HepG2 (cell line): ENCODE measurements around the gene RFTN1. TPM values are rescaled to one million over a fixed set of nuclear protein-coding genes. Genes with fewer than 3 reads are reported as not detected.

Experiments
- ATAC-seq: fragments of 200-7000 bp; cut with Tn5 transposase; 3 replicates; pipeline ENCODE4 v1.9.1; 2020; ENCODE audit warnings: mild to moderate bottlenecking, moderate library complexity
- BruUV-seq: library from RNA; stranded (reverse); fragments of 400-500 nt; replicated peaks from 2 replicates; lab custom pipeline; 2021; lab: Mats Ljungman, UMichigan
- CTCF ChIA-PET: fragments of 300-600 bp; formaldehyde crosslinking; extraction: SDS; loops from one replicate; lab custom pipeline; 2021; ENCODE audit warnings: low total read pairs, inconsistent platforms, low intra/inter-chr PET ratio; lab: Yijun Ruan, JAX
- POLR2A ChIA-PET: fragments of 350-600 bp; sonication (Branson Sonifier 250); formaldehyde crosslinking; loops from one replicate; lab custom pipeline; 2020; ENCODE audit warnings: antibody characterized with exemption, inconsistent platforms; lab: Yijun Ruan, JAX
- DNase-seq: peaks from one replicate; pipeline ENCODE4 v3.0.0-alpha.2; 2015; ENCODE audit warnings: low spot score
- FAIRE-seq: peaks from 3 replicates; lab custom pipeline; 2011; peaks lifted over from hg19 to GRCh38; lab: Jason Lieb, UNC
- H2AFZ ChIP-seq: one replicate; pipeline ENCODE4 v1.6.1; 2011; ENCODE audit warnings: low read length, inconsistent platforms
- H3K27ac ChIP-seq: fragments of 300-600 bp; 3 replicates; pipeline ENCODE4 v1.8.0; 2011; ENCODE audit warnings: mixed run types, mild to moderate bottlenecking, mixed read lengths, low read length, inconsistent platforms; ENCODE audit not compliant: insufficient read depth; ENCODE audit errors: extremely low read length
- H3K27me3 ChIP-seq, 2 experiments: fragments of 200-600 bp in 1 of 2; 2 replicates in 1 of 2; 3 replicates in 1 of 2; pipeline versions ENCODE4 v1.6.0 to v1.8.0; 2011; ENCODE audit warnings: low read length in 2 of 2, mild to moderate bottlenecking in 2 of 2, moderate library complexity in 2 of 2, inconsistent platforms in 1 of 2; ENCODE audit not compliant: insufficient read depth in 2 of 2, control insufficient read depth in 1 of 2
- H3K36me3 ChIP-seq, 2 experiments: fragments of 200-600 bp in 1 of 2; replicated peaks in 1 of 2; 2 replicates in 1 of 2; 3 replicates in 1 of 2; pipeline versions ENCODE4 v1.5.1 to v1.8.0; 2011; ENCODE audit warnings: low read length in 2 of 2, inconsistent platforms in 1 of 2; ENCODE audit not compliant: insufficient read depth in 2 of 2, control insufficient read depth in 1 of 2
- H3K4me1 ChIP-seq: 2 replicates; pipeline ENCODE4 v1.5.1; 2012; ENCODE audit warnings: low read length, inconsistent platforms; ENCODE audit not compliant: insufficient read depth
- H3K4me2 ChIP-seq: 2 replicates; pipeline ENCODE4 v1.6.0; 2011; ENCODE audit warnings: low read depth, low read length, inconsistent platforms
- H3K4me3 ChIP-seq, 3 experiments: fragments of 200-600 bp in 1 of 3; sonication (generic), shearing (Covaris generic) in 1 of 3; replicated peaks in 1 of 3; 2 replicates each; pipeline ENCODE4 v1.5.1; 2011 to 2016; ENCODE audit warnings: low read length in 3 of 3, inconsistent platforms in 2 of 3, low read depth in 2 of 3, mild to moderate bottlenecking in 2 of 3, control low read depth in 1 of 3, mixed read lengths in 1 of 3; ENCODE audit not compliant: insufficient read depth in 1 of 3
- H3K79me2 ChIP-seq: one replicate; pipeline ENCODE4 v1.6.1; 2011; ENCODE audit warnings: low read length, inconsistent platforms; ENCODE audit not compliant: insufficient read depth
- H3K9ac ChIP-seq: 2 replicates; pipeline ENCODE4 v1.6.0; 2011; ENCODE audit warnings: mild to moderate bottlenecking, low read depth, low read length, inconsistent platforms; ENCODE audit not compliant: insufficient read depth
- H3K9me3 ChIP-seq: 2 replicates; pipeline ENCODE4 v1.5.1; 2012; ENCODE audit warnings: mild to moderate bottlenecking, low read length
- H4K20me1 ChIP-seq: 2 replicates; pipeline ENCODE4 v1.6.0; 2011; ENCODE audit warnings: inconsistent platforms, mild to moderate bottlenecking, low read length, moderate library complexity; ENCODE audit not compliant: insufficient read depth
- CHD2 ChIP-seq: IDR thresholded peaks from 2 replicates; pipeline ENCODE4 v1.6.1; 2011; ENCODE audit warnings: low read depth, low read length, improper control_type of control experiment
- EED ChIP-seq: sonication (generic); formaldehyde crosslinking; IDR thresholded peaks from 2 replicates; pipeline ENCODE4 v1.5.0; 2020; ENCODE audit warnings: mild to moderate bottlenecking, missing genetic modification reagents
- TAF1 ChIP-seq: sonication (generic); formaldehyde crosslinking; IDR thresholded peaks from 2 replicates; pipeline ENCODE4 v1.4.0; 2020; ENCODE audit warnings: missing genetic modification reagents
- ZNF841 ChIP-seq: sonication (generic); formaldehyde crosslinking; IDR thresholded peaks from 2 replicates; pipeline ENCODE4 v1.8.1; 2023; ENCODE audit warnings: missing genetic modification reagents, borderline replicate concordance
- WGBS: methylation state at CpG from one replicate; pipeline ENCODE4 v1.1.6; 2017; ENCODE audit warnings: low lambda C conversion rate; 5-methylcytosine and 5-hydroxymethylcytosine counted together
- in situ Hi-C: cut with HindIII; loops from 2 replicates; pipeline ENCODE4 v1.10.0; 2017; ENCODE audit warnings: low pct_unique_long_range_greater_than_20kb; ENCODE audit not compliant: extremely low pct_ligation_motif_present
- intact Hi-C: fragments of 100-400 bp; cut with micrococcal nuclease; formaldehyde crosslinking; loops from one replicate; pipeline ENCODE4 v1.10.0; 2022; ENCODE audit not compliant: unreplicated experiment
- polyA plus RNA-seq, 8 experiments: library from polyadenylated mRNA; depleted of rRNA in 3 of 8; stranded (reverse) in 7 of 8; unstranded in 1 of 8; fragments of >200 nt; fragmentation: Illumina TruSeq in 4 of 8; extraction: Trizol in 4 of 8; gene quantifications; 2 replicates each; pipeline versions ENCODE4 v1.2.1 to v1.2.3, GENCODE V29; 2011 to 2016; ENCODE audit warnings: low read depth in 4 of 8, missing spikeins in 1 of 8, mixed read lengths in 1 of 8; ENCODE audit not compliant: insufficient read depth in 1 of 8
- total RNA-seq, 5 experiments: library from RNA; depleted of rRNA; stranded (reverse); fragments of >200 nt; fragmentation: Illumina TruSeq; extraction: Trizol; gene quantifications; 2 replicates each; pipeline ENCODE4 v1.2.3, GENCODE V29; 2016; ENCODE audit warnings: low read depth in 1 of 5
- TF ChIP-seq, protein P1 (sequence below): sonication (generic); formaldehyde crosslinking; IDR thresholded peaks from 2 replicates; pipeline ENCODE4 v1.4.0; 2020; ENCODE audit warnings: missing genetic modification reagents
- TF ChIP-seq, protein P2 (sequence below): sonication (generic); formaldehyde crosslinking; IDR thresholded peaks from 2 replicates; pipeline ENCODE4 v1.5.1; 2020; ENCODE audit warnings: mild to moderate bottlenecking, missing genetic modification reagents, moderate library complexity
- TF ChIP-seq, protein P3 (sequence below): sonication (generic); formaldehyde crosslinking; IDR thresholded peaks from 2 replicates; pipeline ENCODE4 v1.4.0; 2020; ENCODE audit warnings: missing genetic modification reagents

RFTN1 gene
- total and polyA plus RNA-seq, 2 of the 13 experiments (the other 11 are each of a cell fraction or from before 2014, with no cell fraction given) = not detected

DNA sequence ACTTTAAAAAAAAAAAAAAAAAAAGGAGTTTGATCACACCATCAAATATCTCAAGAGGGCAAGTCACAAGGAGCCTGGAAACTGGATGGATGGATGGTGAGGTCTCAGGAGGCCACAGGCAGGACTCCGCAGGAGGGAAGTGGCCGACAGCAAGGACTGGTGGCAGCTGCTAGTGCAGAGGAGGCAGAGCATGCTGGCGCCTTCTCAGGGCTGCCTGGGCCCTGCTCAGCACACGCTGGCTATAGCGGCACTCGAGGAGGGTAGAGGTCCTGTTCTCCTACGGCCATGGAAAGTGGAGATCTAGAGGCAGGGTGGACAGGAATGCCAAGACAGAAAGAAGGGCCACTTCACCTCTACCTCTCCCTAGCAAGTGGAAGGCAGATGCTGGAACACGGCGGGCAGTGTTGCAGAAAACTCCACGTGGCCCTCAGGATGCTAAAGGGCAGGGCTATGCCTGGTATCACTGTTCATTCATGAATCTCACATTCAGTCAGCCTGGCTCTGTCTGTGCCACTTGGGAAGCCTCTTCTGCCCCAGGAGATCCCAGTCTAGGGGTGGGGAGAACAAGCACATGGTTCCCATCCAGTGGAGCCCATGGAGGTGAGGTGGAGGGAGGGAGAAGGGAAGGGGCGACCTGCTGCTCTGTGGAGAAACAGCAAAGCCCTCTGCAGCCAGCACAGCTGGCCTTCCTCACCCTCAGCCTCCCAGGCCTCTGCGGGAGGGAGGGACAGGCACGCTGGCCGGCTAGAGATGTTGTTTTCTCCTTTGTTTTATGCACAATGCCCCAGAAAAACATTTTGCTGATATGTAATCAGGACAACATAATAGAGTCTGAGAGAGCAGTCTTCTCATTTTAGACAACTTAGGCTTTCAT, 177.5 kb downstream of the RFTN1 start:
- 96% methylated on average over 10 of the region's 14 CpGs for WGBS
- no peak overlapping the region for H3K9ac ChIP-seq
- no peak overlapping the region for H3K4me2 ChIP-seq
- no peaks in the 10 kb centered on the region for H3K79me2 ChIP-seq
- TF ChIP-seq TAF1 (no peak), EED (CRISPR knock-in tag) (no peak), CHD2 (no peak), ZNF841 (CRISPR knock-in tag) (no peak)
- TF ChIP-seq, protein P1, sequence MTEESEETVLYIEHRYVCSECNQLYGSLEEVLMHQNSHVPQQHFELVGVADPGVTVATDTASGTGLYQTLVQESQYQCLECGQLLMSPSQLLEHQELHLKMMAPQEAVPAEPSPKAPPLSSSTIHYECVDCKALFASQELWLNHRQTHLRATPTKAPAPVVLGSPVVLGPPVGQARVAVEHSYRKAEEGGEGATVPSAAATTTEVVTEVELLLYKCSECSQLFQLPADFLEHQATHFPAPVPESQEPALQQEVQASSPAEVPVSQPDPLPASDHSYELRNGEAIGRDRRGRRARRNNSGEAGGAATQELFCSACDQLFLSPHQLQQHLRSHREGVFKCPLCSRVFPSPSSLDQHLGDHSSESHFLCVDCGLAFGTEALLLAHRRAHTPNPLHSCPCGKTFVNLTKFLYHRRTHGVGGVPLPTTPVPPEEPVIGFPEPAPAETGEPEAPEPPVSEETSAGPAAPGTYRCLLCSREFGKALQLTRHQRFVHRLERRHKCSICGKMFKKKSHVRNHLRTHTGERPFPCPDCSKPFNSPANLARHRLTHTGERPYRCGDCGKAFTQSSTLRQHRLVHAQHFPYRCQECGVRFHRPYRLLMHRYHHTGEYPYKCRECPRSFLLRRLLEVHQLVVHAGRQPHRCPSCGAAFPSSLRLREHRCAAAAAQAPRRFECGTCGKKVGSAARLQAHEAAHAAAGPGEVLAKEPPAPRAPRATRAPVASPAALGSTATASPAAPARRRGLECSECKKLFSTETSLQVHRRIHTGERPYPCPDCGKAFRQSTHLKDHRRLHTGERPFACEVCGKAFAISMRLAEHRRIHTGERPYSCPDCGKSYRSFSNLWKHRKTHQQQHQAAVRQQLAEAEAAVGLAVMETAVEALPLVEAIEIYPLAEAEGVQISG (CRISPR knock-in tag) = no peak
- TF ChIP-seq, protein P2, sequence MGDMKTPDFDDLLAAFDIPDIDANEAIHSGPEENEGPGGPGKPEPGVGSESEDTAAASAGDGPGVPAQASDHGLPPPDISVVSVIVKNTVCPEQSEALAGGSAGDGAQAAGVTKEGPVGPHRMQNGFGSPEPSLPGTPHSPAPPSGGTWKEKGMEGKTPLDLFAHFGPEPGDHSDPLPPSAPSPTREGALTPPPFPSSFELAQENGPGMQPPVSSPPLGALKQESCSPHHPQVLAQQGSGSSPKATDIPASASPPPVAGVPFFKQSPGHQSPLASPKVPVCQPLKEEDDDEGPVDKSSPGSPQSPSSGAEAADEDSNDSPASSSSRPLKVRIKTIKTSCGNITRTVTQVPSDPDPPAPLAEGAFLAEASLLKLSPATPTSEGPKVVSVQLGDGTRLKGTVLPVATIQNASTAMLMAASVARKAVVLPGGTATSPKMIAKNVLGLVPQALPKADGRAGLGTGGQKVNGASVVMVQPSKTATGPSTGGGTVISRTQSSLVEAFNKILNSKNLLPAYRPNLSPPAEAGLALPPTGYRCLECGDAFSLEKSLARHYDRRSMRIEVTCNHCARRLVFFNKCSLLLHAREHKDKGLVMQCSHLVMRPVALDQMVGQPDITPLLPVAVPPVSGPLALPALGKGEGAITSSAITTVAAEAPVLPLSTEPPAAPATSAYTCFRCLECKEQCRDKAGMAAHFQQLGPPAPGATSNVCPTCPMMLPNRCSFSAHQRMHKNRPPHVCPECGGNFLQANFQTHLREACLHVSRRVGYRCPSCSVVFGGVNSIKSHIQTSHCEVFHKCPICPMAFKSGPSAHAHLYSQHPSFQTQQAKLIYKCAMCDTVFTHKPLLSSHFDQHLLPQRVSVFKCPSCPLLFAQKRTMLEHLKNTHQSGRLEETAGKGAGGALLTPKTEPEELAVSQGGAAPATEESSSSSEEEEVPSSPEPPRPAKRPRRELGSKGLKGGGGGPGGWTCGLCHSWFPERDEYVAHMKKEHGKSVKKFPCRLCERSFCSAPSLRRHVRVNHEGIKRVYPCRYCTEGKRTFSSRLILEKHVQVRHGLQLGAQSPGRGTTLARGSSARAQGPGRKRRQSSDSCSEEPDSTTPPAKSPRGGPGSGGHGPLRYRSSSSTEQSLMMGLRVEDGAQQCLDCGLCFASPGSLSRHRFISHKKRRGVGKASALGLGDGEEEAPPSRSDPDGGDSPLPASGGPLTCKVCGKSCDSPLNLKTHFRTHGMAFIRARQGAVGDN (CRISPR knock-in tag) = 0 out of 2 replicates have a peak, but pooled peaks have one; percentile 19
- TF ChIP-seq, protein P3, sequence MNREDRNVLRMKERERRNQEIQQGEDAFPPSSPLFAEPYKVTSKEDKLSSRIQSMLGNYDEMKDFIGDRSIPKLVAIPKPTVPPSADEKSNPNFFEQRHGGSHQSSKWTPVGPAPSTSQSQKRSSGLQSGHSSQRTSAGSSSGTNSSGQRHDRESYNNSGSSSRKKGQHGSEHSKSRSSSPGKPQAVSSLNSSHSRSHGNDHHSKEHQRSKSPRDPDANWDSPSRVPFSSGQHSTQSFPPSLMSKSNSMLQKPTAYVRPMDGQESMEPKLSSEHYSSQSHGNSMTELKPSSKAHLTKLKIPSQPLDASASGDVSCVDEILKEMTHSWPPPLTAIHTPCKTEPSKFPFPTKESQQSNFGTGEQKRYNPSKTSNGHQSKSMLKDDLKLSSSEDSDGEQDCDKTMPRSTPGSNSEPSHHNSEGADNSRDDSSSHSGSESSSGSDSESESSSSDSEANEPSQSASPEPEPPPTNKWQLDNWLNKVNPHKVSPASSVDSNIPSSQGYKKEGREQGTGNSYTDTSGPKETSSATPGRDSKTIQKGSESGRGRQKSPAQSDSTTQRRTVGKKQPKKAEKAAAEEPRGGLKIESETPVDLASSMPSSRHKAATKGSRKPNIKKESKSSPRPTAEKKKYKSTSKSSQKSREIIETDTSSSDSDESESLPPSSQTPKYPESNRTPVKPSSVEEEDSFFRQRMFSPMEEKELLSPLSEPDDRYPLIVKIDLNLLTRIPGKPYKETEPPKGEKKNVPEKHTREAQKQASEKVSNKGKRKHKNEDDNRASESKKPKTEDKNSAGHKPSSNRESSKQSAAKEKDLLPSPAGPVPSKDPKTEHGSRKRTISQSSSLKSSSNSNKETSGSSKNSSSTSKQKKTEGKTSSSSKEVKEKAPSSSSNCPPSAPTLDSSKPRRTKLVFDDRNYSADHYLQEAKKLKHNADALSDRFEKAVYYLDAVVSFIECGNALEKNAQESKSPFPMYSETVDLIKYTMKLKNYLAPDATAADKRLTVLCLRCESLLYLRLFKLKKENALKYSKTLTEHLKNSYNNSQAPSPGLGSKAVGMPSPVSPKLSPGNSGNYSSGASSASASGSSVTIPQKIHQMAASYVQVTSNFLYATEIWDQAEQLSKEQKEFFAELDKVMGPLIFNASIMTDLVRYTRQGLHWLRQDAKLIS (CRISPR knock-in tag) = no peak
- in situ Hi-C loops = no loop called here
- CTCF ChIA-PET = no interaction called here
- H4K20me1 ChIP-seq = no peaks in the 10 kb centered on the region
- BruUV-seq = no TSS peak
- H3K4me1 ChIP-seq = peaks cover 33% of the 10 kb centered on the region
- DNase-seq (no peak), FAIRE-seq (no peak), ATAC-seq (no peak)
- no peaks in the 10 kb centered on the region for H3K27me3 ChIP-seq
- H2AFZ ChIP-seq = no peak overlapping the region
- POLR2A ChIA-PET = no interaction called here
- intact Hi-C loops = no loop called here
- H3K4me3 ChIP-seq = no peak overlapping the region
- H3K9me3 ChIP-seq = peaks cover 10% of the 10 kb centered on the region
- no peak overlapping the region for H3K27ac ChIP-seq
- H3K36me3 ChIP-seq = peaks cover 2 to 5% of the 10 kb centered on the region in 2 experiments; a peak in 3 of 5 replicates
